GM23338 (cell line): ENCODE results near the gene MBLAC1. TPM values are rescaled to one million over a fixed set of nuclear protein-coding genes. Genes with fewer than 3 reads are reported as not detected.

Experiments
- ATAC-seq: fragments of 200-7000 bp; cut with Tn5 transposase; 3 replicates; pipeline ENCODE4 v1.9.1; 2020
- DNase-seq: peaks from one replicate; pipeline ENCODE4 v3.0.0-alpha.2; 2015; ENCODE audit warnings: low spot score
- H2AFZ ChIP-seq: fragments of 200-600 bp; sonication (generic); 2 replicates; pipeline ENCODE4 v1.8.0; 2016; ENCODE audit warnings: antibody characterized with exemption, mild to moderate bottlenecking, moderate library complexity
- H3F3A ChIP-seq: fragments of 200-600 bp; sonication (generic); replicated peaks from 2 replicates; pipeline ENCODE4 v1.8.0; 2017; ENCODE audit warnings: antibody characterized with exemption, mixed run types, low read depth
- H3K27ac ChIP-seq: fragments of 200-600 bp; sonication (generic); 2 replicates; pipeline ENCODE4 v1.6.1; 2016; ENCODE audit warnings: low read depth
- H3K27me3 ChIP-seq: fragments of 200-600 bp; sonication (generic); 2 replicates; pipeline ENCODE4 v1.8.0; 2016; ENCODE audit warnings: mild to moderate bottlenecking, mixed run types, moderate library complexity; ENCODE audit not compliant: insufficient read depth
- H3K36me3 ChIP-seq: fragments of 200-600 bp; sonication (generic); 2 replicates; pipeline ENCODE4 v1.8.0; 2016; ENCODE audit warnings: mild to moderate bottlenecking; ENCODE audit not compliant: insufficient read depth
- H3K4me1 ChIP-seq: fragments of 200-600 bp; sonication (generic); 2 replicates; pipeline ENCODE4 v1.8.0; 2016; ENCODE audit warnings: mild to moderate bottlenecking, moderate library complexity; ENCODE audit not compliant: insufficient read depth
- H3K4me2 ChIP-seq: fragments of 200-600 bp; sonication (generic); 2 replicates; pipeline ENCODE4 v1.7.1; 2017; ENCODE audit warnings: mixed run types
- H3K4me3 ChIP-seq: fragments of 200-600 bp; sonication (generic); 2 replicates; pipeline ENCODE4 v1.6.1; 2016; ENCODE audit warnings: mixed run types
- H3K79me2 ChIP-seq: fragments of 200-600 bp; sonication (generic); replicated peaks from 2 replicates; pipeline ENCODE4 v1.8.0; 2017; ENCODE audit warnings: mild to moderate bottlenecking; ENCODE audit not compliant: insufficient read depth
- H3K9me2 ChIP-seq: fragments of 200-600 bp; sonication (generic); 2 replicates; pipeline ENCODE4 v1.8.0; 2017; ENCODE audit not compliant: insufficient read depth
- H4K20me1 ChIP-seq: fragments of 200-600 bp; sonication (generic); replicated peaks from 2 replicates; pipeline ENCODE4 v1.8.0; 2017; ENCODE audit warnings: mild to moderate bottlenecking; ENCODE audit not compliant: insufficient read depth
- H3K27ac Mint-ChIP-seq: 2 replicates; pipeline ENCODE4 v1.8.0; 2020; ENCODE audit warnings: inconsistent platforms, mild to moderate bottlenecking, moderate library complexity, mixed read lengths
- H3K27me3 Mint-ChIP-seq: 3 replicates; pipeline ENCODE4 v1.8.0; 2022; ENCODE audit warnings: low read depth, mild to moderate bottlenecking, moderate library complexity, mixed read lengths, inconsistent platforms; ENCODE audit not compliant: insufficient read depth, poor library complexity
- H3K36me3 Mint-ChIP-seq: 3 replicates; pipeline ENCODE4 v1.8.0; 2021; ENCODE audit warnings: low read depth, mild to moderate bottlenecking, inconsistent platforms, moderate library complexity, mixed read lengths
- H3K4me1 Mint-ChIP-seq: 3 replicates; pipeline ENCODE4 v1.8.0; 2020; ENCODE audit warnings: mild to moderate bottlenecking, inconsistent platforms, mixed read lengths
- H3K4me3 Mint-ChIP-seq: 3 replicates; pipeline ENCODE4 v1.8.0; 2021; ENCODE audit warnings: moderate library complexity, mild to moderate bottlenecking, inconsistent platforms, mixed read lengths
- H3K9me3 Mint-ChIP-seq: 3 replicates; pipeline ENCODE4 v1.8.0; 2020; ENCODE audit warnings: moderate library complexity, mild to moderate bottlenecking, inconsistent platforms, mixed read lengths
- CREB1 ChIP-seq: fragments of 250-450 bp; sonication (Bioruptor Pico); IDR thresholded peaks from 2 replicates; pipeline ENCODE4 v1.5.0; 2020; ENCODE audit warnings: low read depth, mild to moderate bottlenecking, moderate library complexity
- EZH2 ChIP-seq: fragments of 200-600 bp; sonication (generic); IDR thresholded peaks from one replicate; pipeline ENCODE4 v1.8.0; 2017; ENCODE audit warnings: antibody characterized with exemption, mild to moderate bottlenecking, low read depth; ENCODE audit not compliant: unreplicated experiment
- EZH2phosphoT487 ChIP-seq: fragments of 200-600 bp; sonication (generic); IDR thresholded peaks from one replicate; pipeline ENCODE4 v1.8.1; 2018; ENCODE audit warnings: antibody characterized with exemption; ENCODE audit not compliant: unreplicated experiment
- JUNB ChIP-seq: IDR thresholded peaks from one replicate; pipeline ENCODE4 v1.6.1; 2016; ENCODE audit warnings: antibody characterized with exemption; ENCODE audit not compliant: unreplicated experiment
- NANOG ChIP-seq: IDR thresholded peaks from 2 replicates; pipeline ENCODE4 v1.6.1; 2016; ENCODE audit warnings: antibody characterized with exemption, borderline replicate concordance
- POLR2AphosphoS5 ChIP-seq: IDR thresholded peaks from 2 replicates; pipeline ENCODE4 v1.6.1; 2016; ENCODE audit warnings: antibody characterized with exemption, low read depth
- REST ChIP-seq: IDR thresholded peaks from one replicate; pipeline ENCODE4 v1.6.1; 2018; ENCODE audit warnings: antibody characterized with exemption; ENCODE audit not compliant: unreplicated experiment
- STAT1 ChIP-seq: IDR thresholded peaks from one replicate; pipeline ENCODE4 v1.6.1; 2016; ENCODE audit warnings: antibody characterized with exemption; ENCODE audit not compliant: unreplicated experiment
- ZNF114 ChIP-seq: fragments of 250-450 bp; sonication (Bioruptor Pico); IDR thresholded peaks from 2 replicates; pipeline ENCODE4 v1.5.0; 2020; ENCODE audit warnings: mild to moderate bottlenecking, moderate library complexity
- ZNF331 ChIP-seq: fragments of 250-450 bp; sonication (Bioruptor Pico); IDR thresholded peaks from 2 replicates; pipeline ENCODE4 v1.5.0; 2020; ENCODE audit warnings: low read depth, mild to moderate bottlenecking, moderate library complexity
- polyA plus RNA-seq: library from polyadenylated mRNA; unstranded; fragments of >200 nt; fragmentation: Nextera tagmentation; extraction: Ambion mirVana; gene quantifications from 2 replicates; pipeline ENCODE4 v1.2.1, GENCODE V29; 2016
- total RNA-seq: library from RNA; depleted of rRNA; stranded (reverse); fragments of >200 nt; shearing (Covaris generic); gene quantifications from 2 replicates; pipeline ENCODE4 v1.2.3, GENCODE V29; 2014
- TF ChIP-seq, protein P1 (sequence below): IDR thresholded peaks from 2 replicates; pipeline ENCODE4 v1.6.1; 2016; ENCODE audit warnings: antibody characterized with exemption
- TF ChIP-seq, protein P2 (sequence below): fragments of 250-450 bp; sonication (Bioruptor Pico); IDR thresholded peaks from 2 replicates; pipeline ENCODE4 v1.5.0; 2020; ENCODE audit warnings: mild to moderate bottlenecking, moderate library complexity
- TF ChIP-seq, protein P3 (sequence below), 2 experiments: fragments of 200-600 bp in 1 of 2; sonication (generic) in 1 of 2; conservative IDR thresholded peaks; 2 replicates each; pipeline versions ENCODE4 v1.5.1 to v1.6.1; 2016 to 2017; ENCODE audit warnings: antibody characterized with exemption in 2 of 2, low read depth in 2 of 2, mild to moderate bottlenecking in 2 of 2, moderate library complexity in 1 of 2

Gene MBLAC1
- total and polyA plus RNA-seq, 2 experiments from 2014 or later = 2.7 to 5.7 TPM

GRCh38 chr7:100120733-100121036 is 6.1 kb upstream of the MBLAC1 start:
- no peaks in the 10 kb centered on the region for H3K27me3 ChIP-seq

More at GRCh38 chr7:100120733-100121036, 6.1 kb upstream of the MBLAC1 start:
- Histone ChIP-seq H3K4me3 (peak overlapping the region; percentile 88), H3K4me1 (peaks cover 8% of the 10 kb centered on the region), H3K4me2 (peak overlapping the region; percentile 83), H3K27ac (0 out of 2 replicates have a peak overlapping the region, but pooled peaks have one; percentile 37), H3K36me3 (no peaks in the 10 kb centered on the region), H3F3A (peaks cover 24% of the 10 kb centered on the region), H2AFZ (no peak overlapping the region), H3K79me2 (peaks cover 7% of the 10 kb centered on the region), H3K9me2 (no peaks in the 10 kb centered on the region), H4K20me1 (no peaks in the 10 kb centered on the region; the same call in 1 of the 2 replicates)
- DNase-seq (no peak), ATAC-seq (no peak)
- peak overlapping the region; percentile 94 for H3K4me3 Mint-ChIP-seq
- TF ChIP-seq, protein P1, sequence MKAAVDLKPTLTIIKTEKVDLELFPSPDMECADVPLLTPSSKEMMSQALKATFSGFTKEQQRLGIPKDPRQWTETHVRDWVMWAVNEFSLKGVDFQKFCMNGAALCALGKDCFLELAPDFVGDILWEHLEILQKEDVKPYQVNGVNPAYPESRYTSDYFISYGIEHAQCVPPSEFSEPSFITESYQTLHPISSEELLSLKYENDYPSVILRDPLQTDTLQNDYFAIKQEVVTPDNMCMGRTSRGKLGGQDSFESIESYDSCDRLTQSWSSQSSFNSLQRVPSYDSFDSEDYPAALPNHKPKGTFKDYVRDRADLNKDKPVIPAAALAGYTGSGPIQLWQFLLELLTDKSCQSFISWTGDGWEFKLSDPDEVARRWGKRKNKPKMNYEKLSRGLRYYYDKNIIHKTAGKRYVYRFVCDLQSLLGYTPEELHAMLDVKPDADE = no peak
- TF ChIP-seq EZH2 (no peak), ZNF114 (CRISPR knock-in tag) (no peak), ZNF331 (CRISPR knock-in tag) (no peak), STAT1 (no peak), JUNB (no peak), EZH2phosphoT487 (no peak), CREB1 (CRISPR knock-in tag) (no peak), POLR2AphosphoS5 (no peak), NANOG (no peak), REST (no peak)
- TF ChIP-seq, protein P2, sequence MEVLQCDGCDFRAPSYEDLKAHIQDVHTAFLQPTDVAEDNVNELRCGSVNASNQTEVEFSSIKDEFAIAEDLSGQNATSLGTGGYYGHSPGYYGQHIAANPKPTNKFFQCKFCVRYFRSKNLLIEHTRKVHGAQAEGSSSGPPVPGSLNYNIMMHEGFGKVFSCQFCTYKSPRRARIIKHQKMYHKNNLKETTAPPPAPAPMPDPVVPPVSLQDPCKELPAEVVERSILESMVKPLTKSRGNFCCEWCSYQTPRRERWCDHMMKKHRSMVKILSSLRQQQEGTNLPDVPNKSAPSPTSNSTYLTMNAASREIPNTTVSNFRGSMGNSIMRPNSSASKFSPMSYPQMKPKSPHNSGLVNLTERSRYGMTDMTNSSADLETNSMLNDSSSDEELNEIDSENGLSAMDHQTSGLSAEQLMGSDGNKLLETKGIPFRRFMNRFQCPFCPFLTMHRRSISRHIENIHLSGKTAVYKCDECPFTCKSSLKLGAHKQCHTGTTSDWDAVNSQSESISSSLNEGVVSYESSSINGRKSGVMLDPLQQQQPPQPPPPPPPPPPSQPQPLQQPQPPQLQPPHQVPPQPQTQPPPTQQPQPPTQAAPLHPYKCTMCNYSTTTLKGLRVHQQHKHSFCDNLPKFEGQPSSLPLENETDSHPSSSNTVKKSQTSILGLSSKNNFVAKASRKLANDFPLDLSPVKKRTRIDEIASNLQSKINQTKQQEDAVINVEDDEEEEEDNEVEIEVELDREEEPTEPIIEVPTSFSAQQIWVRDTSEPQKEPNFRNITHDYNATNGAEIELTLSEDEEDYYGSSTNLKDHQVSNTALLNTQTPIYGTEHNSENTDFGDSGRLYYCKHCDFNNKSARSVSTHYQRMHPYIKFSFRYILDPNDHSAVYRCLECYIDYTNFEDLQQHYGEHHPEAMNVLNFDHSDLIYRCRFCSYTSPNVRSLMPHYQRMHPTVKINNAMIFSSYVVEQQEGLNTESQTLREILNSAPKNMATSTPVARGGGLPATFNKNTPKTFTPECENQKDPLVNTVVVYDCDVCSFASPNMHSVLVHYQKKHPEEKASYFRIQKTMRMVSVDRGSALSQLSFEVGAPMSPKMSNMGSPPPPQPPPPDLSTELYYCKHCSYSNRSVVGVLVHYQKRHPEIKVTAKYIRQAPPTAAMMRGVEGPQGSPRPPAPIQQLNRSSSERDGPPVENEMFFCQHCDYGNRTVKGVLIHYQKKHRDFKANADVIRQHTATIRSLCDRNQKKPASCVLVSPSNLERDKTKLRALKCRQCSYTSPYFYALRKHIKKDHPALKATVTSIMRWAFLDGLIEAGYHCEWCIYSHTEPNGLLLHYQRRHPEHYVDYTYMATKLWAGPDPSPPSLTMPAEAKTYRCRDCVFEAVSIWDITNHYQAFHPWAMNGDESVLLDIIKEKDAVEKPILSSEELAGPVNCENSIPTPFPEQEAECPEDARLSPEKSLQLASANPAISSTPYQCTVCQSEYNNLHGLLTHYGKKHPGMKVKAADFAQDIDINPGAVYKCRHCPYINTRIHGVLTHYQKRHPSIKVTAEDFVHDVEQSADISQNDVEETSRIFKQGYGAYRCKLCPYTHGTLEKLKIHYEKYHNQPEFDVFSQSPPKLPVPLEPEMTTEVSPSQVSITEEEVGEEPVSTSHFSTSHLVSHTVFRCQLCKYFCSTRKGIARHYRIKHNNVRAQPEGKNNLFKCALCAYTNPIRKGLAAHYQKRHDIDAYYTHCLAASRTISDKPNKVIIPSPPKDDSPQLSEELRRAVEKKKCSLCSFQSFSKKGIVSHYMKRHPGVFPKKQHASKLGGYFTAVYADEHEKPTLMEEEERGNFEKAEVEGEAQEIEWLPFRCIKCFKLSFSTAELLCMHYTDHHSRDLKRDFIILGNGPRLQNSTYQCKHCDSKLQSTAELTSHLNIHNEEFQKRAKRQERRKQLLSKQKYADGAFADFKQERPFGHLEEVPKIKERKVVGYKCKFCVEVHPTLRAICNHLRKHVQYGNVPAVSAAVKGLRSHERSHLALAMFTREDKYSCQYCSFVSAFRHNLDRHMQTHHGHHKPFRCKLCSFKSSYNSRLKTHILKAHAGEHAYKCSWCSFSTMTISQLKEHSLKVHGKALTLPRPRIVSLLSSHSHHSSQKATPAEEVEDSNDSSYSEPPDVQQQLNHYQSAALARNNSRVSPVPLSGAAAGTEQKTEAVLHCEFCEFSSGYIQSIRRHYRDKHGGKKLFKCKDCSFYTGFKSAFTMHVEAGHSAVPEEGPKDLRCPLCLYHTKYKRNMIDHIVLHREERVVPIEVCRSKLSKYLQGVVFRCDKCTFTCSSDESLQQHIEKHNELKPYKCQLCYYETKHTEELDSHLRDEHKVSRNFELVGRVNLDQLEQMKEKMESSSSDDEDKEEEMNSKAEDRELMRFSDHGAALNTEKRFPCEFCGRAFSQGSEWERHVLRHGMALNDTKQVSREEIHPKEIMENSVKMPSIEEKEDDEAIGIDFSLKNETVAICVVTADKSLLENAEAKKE (CRISPR knock-in tag) = no peak
- TF ChIP-seq, protein P3, sequence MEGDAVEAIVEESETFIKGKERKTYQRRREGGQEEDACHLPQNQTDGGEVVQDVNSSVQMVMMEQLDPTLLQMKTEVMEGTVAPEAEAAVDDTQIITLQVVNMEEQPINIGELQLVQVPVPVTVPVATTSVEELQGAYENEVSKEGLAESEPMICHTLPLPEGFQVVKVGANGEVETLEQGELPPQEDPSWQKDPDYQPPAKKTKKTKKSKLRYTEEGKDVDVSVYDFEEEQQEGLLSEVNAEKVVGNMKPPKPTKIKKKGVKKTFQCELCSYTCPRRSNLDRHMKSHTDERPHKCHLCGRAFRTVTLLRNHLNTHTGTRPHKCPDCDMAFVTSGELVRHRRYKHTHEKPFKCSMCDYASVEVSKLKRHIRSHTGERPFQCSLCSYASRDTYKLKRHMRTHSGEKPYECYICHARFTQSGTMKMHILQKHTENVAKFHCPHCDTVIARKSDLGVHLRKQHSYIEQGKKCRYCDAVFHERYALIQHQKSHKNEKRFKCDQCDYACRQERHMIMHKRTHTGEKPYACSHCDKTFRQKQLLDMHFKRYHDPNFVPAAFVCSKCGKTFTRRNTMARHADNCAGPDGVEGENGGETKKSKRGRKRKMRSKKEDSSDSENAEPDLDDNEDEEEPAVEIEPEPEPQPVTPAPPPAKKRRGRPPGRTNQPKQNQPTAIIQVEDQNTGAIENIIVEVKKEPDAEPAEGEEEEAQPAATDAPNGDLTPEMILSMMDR (conservative IDR thresholded peaks at IDR 0.05; ENCODE audit: low read depth in 2 of 2) = no peak
- peaks cover 23% of the 10 kb centered on the region; the same call in 2 of the 3 replicates for H3K36me3 Mint-ChIP-seq
- peaks cover 14% of the 10 kb centered on the region for H3K27me3 Mint-ChIP-seq
- no peaks in the 10 kb centered on the region; the same call in 2 of the 3 replicates for H3K9me3 Mint-ChIP-seq
- H3K4me1 Mint-ChIP-seq = peaks cover 8% of the 10 kb centered on the region; the same call in 2 of the 3 replicates
- peak overlapping the region; percentile 18; the same call in 1 of the 2 replicates for H3K27ac Mint-ChIP-seq
